GM12872 (cell line): ENCODE data around the gene MYCBPAP.

ENCODE experiments used
- CTCF ChIP-seq: IDR thresholded peaks from 3 replicates; pipeline ENCODE4 v1.5.1; 2011; ENCODE audit warnings: low read depth, mild to moderate bottlenecking, low read length, moderate library complexity; ENCODE audit not compliant: insufficient read depth

Gene MYCBPAP

GRCh38 chr17:50468304-50469207 is 39.7 kb upstream of the MYCBPAP start, which contains the start of gene CHAD:
TSS of gene CHAD (minus strand) at chr17:50468880. CDS start at chr17:50468813, 67 bp downstream.
- TF ChIP-seq CTCF: no peak

GRCh38 chr17:50469208-50469605 is 39.0 kb upstream of the MYCBPAP start:
- TF ChIP-seq CTCF: no peak

GRCh38 chr17:50469671-50470305 is 38.5 kb upstream of the MYCBPAP start:
- TF ChIP-seq CTCF: no peak

- TF ChIP-seq CTCF: no peak
Measured at GRCh38 chr17:50470426-50470825, 37.8 kb upstream of the MYCBPAP start.

- TF ChIP-seq CTCF: no peak
Measured at GRCh38 chr17:50471009-50471905, 37.0 kb upstream of the MYCBPAP start.

- no peak for TF ChIP-seq CTCF
Measured at GRCh38 chr17:50472286-50472685, 36.0 kb upstream of the MYCBPAP start.

GRCh38 chr17:50473901-50474300 is 34.3 kb upstream of the MYCBPAP start:
- no peak for TF ChIP-seq CTCF
